Left lung (tissue), 10 donors: ENCODE results near the gene UNC13C. TPM values are rescaled to one million over a fixed set of nuclear protein-coding genes. Genes with fewer than 3 reads are reported as not detected.

ENCODE experiments used
- ATAC-seq: fragments of 200-7000 bp; cut with Tn5 transposase; one replicate; pipeline ENCODE4 v1.9.1; 2020; ENCODE audit warnings: moderate library complexity
- DNase-seq, 4 donors: peaks; one replicate each; pipeline ENCODE4 v3.0.0-alpha.2; 2013 to 2020
- H3K27ac ChIP-seq, 2 donors: fragments of 200-600 bp; sonication (generic) in 1 of 2; one replicate each; pipeline versions ENCODE4 v1.5.0 to v1.8.0; 2020 to 2021
- H3K27me3 ChIP-seq, 2 donors: fragments of 200-600 bp; sonication (generic) in 1 of 2; one replicate each; pipeline versions ENCODE4 v1.5.0 to v1.8.0; 2020 to 2021
- H3K36me3 ChIP-seq, 2 donors: fragments of 200-600 bp; sonication (generic) in 1 of 2; one replicate each; pipeline versions ENCODE4 v1.5.0 to v1.8.0; 2020 to 2021
- H3K4me1 ChIP-seq, 2 donors: fragments of 200-600 bp; one replicate each; pipeline ENCODE4 v1.8.0; 2021
- H3K4me3 ChIP-seq, 2 donors: fragments of 200-600 bp; sonication (generic) in 1 of 2; one replicate each; pipeline versions ENCODE4 v1.5.0 to v1.8.0; 2020 to 2021; ENCODE audit warnings: mild to moderate bottlenecking in 1 of 2
- H3K9me3 ChIP-seq, 2 donors: fragments of 200-600 bp; sonication (generic) in 1 of 2; one replicate each; pipeline versions ENCODE4 v1.5.0 to v1.8.0; 2020 to 2021
- intact Hi-C, 2 donors: fragments of 100-400 bp; cut with DNase I; formaldehyde crosslinking; loops; one replicate each; pipeline versions ENCODE4 v1.11.2 to v1.14.2; 2022
- polyA plus RNA-seq, 6 donors: library from polyadenylated mRNA; unstranded; fragments of 120-200 nt; gene quantifications; one replicate each; pipeline ENCODE4 v1.2.1, GENCODE V29; 2013; ENCODE audit not compliant: insufficient read length in 6 of 6
- total RNA-seq, 2 donors: library from RNA; stranded (reverse); fragmentation: NEBNext Ultra II Directional; extraction: Animal tissue kit (Norgen Biotek cat#: 25700); gene quantifications; one replicate each; pipeline ENCODE4 v1.2.1, GENCODE V29; 2021
- TF ChIP-seq, protein P1 (sequence below), 2 donors: fragments of 200-600 bp; sonication (generic) in 1 of 2; IDR thresholded peaks; one replicate each; pipeline versions ENCODE4 v1.5.0 to v1.8.0; 2021; ENCODE audit warnings: antibody characterized with exemption in 2 of 2
- donor health status: DM: no; HTN: yes; CAD: no.
- donor health status: DM: no; HTN: no; CAD: no.

UNC13C gene
- total and polyA plus RNA-seq, 8 donors: 0.03 to 19.2 (median 12.8) TPM

DNA sequence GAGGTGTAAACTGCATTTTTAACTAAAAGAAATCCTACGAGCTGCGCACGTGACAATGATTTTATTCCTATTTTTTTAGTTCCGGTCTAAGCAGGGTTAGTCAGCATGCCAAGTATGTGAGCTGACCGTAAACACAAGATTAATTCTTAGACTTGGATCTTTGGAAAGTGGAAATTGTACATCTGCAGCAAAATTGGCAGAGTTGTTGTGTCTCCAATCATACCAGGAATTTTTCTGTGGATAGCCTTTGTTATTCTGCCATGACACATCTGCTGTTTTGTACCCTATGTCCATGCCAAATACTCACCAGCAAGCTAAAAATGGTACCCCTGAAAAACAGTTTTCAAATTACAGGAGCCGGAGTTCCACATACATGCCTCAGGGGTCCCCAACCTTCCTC lies 562.5 kb downstream of the UNC13C start:
- H3K4me3 ChIP-seq: no peak overlapping the region
- TF ChIP-seq, protein P1, sequence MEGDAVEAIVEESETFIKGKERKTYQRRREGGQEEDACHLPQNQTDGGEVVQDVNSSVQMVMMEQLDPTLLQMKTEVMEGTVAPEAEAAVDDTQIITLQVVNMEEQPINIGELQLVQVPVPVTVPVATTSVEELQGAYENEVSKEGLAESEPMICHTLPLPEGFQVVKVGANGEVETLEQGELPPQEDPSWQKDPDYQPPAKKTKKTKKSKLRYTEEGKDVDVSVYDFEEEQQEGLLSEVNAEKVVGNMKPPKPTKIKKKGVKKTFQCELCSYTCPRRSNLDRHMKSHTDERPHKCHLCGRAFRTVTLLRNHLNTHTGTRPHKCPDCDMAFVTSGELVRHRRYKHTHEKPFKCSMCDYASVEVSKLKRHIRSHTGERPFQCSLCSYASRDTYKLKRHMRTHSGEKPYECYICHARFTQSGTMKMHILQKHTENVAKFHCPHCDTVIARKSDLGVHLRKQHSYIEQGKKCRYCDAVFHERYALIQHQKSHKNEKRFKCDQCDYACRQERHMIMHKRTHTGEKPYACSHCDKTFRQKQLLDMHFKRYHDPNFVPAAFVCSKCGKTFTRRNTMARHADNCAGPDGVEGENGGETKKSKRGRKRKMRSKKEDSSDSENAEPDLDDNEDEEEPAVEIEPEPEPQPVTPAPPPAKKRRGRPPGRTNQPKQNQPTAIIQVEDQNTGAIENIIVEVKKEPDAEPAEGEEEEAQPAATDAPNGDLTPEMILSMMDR (IDR thresholded peaks at IDR 0.05): no peak
- no peaks in the 10 kb centered on the region for H3K36me3 ChIP-seq
- intact Hi-C loops: no loop called here
- peaks cover 0 to 36% of the 10 kb centered on the region in 2 donors for H3K9me3 ChIP-seq
- H3K4me1 ChIP-seq: no peaks in the 10 kb centered on the region
- H3K27ac ChIP-seq: no peak overlapping the region
- DNase-seq (no peak), ATAC-seq (no peak)
- no peaks in the 10 kb centered on the region for H3K27me3 ChIP-seq

DNA sequence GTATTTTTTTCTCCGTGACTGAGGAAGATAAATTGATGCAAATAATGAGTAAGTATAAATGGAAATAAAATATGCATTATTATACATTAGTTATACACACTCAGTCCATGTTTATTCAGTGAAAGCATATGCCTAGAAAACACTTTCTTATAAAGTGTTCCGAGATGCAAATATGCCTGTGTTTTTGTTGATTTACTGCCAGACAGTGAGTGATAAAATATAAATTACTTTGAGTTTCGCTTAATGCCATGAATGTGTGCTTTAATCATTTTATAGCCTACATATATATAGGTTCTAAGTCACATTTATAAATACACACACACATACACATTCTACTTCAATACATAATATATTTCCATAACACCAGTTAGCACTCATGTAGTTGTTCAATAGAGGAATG lies 569.2 kb downstream of the UNC13C start:
- peaks cover 0 to 20% of the 10 kb centered on the region in 2 donors for H3K9me3 ChIP-seq
- H3K4me3 ChIP-seq: no peak overlapping the region
- H3K27ac ChIP-seq: no peak overlapping the region
- TF ChIP-seq, protein P1 (IDR thresholded peaks at IDR 0.05): no peak
- ATAC-seq (no peak), DNase-seq (peak in 2 of 4 donors; percentile 24 to 53)
- no peaks in the 10 kb centered on the region for H3K36me3 ChIP-seq
- H3K4me1 ChIP-seq: no peaks in the 10 kb centered on the region
- intact Hi-C loops: no loop called here
- H3K27me3 ChIP-seq: no peaks in the 10 kb centered on the region

DNA sequence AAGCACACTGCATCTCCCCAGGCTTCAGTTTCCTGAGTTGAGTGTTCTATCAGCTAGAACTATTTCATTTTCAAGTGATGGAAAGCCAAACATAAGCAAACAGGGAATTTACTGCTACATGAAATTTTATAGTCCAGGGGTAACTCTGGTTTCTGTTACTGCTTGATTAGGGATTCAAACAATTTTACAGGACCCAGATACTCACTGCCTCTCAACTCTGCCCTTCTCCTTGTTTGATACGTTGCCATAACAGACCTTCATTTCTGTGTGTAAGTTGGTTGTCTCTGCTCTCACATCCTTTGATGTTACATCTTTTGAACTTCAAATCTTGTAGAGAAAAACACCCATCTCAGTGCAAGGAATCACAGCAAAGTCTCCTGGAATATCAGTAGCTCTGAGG lies 572.7 kb downstream of the UNC13C start:
- Histone ChIP-seq H3K27me3 (no peaks in the 10 kb centered on the region), H3K27ac (no peak overlapping the region), H3K9me3 (no peaks in the 10 kb centered on the region), H3K36me3 (no peaks in the 10 kb centered on the region), H3K4me1 (no peaks in the 10 kb centered on the region), H3K4me3 (no peak overlapping the region)
- intact Hi-C loops: no loop called here
- ATAC-seq (no peak), DNase-seq (no peak)
- TF ChIP-seq, protein P1 (IDR thresholded peaks at IDR 0.05): no peak

DNA sequence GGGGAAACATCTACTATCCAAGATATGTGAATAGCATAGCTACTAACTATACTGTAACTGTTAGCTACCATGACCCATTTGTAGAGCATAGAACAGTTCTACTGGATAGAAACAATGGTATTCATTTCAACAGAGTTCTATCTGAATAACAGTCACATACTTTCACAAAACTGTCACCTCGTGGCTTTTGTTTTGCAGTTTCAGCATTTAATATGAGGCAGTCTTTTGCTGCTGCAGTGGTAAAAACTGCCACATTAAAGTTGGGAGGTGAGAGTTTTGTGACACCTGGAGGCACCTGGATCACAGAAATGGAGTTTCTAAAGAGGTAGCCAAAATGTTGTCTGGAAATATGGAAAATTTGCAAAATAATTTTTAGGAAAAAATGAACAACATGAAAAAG lies 578.0 kb downstream of the UNC13C start:
- Histone ChIP-seq H3K4me1 (no peaks in the 10 kb centered on the region), H3K4me3 (no peak overlapping the region), H3K27ac (no peak overlapping the region), H3K9me3 (no peaks in the 10 kb centered on the region), H3K36me3 (no peaks in the 10 kb centered on the region), H3K27me3 (no peaks in the 10 kb centered on the region)
- ATAC-seq: no peak
- DNase-seq: no peak
- intact Hi-C loops: no loop called here
- TF ChIP-seq, protein P1 (IDR thresholded peaks at IDR 0.05): no peak

DNA sequence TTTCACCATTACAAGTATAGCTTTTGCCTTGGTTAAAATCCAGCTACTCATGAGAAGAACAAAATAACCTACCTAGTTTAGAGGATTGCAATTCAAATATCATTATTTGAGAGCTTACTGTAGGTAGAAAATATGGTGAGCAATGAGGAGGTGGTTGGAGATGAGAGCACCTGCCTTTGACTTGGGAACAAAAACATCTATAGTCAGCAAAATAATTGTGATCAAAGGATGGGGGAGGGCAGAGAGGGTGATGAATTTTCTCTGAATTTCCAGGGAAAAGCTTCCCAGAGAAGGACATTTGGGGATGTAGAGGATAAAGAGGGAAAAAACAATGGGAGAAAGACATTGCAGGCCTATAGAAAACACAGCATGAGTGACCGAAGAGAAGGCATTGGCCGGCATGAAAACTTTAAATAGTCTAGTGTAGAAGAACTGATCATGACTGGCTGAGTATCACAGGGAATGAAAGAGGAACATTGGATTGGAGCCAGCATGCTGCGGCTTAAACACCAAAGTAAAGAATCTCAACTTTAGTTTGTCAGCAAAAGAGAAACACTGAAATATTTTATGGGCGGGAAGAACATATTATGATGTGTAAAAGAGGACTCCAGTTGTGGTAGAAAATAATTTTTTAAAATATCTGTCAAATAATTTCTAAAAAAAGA lies 581.3 kb downstream of the UNC13C start:
- Histone ChIP-seq H3K9me3 (no peaks in the 10 kb centered on the region), H3K27me3 (no peaks in the 10 kb centered on the region), H3K36me3 (no peaks in the 10 kb centered on the region), H3K4me3 (no peak overlapping the region), H3K27ac (no peak overlapping the region), H3K4me1 (no peaks in the 10 kb centered on the region)
- intact Hi-C loops: no loop called here
- ATAC-seq (no peak), DNase-seq (peak in 1 of 4 donors; percentile 31)
- TF ChIP-seq, protein P1 (IDR thresholded peaks at IDR 0.05): no peak
